GM21786 (cell line): Measurements from ENCODE around the gene RPS6KA2.

Experiments
- ATAC-seq: cut with Tn5 transposase; IDR thresholded peaks from one replicate; pipeline ENCODE4 v1.9.1; 2021; ENCODE audit not compliant: unreplicated experiment

Gene RPS6KA2

DNA sequence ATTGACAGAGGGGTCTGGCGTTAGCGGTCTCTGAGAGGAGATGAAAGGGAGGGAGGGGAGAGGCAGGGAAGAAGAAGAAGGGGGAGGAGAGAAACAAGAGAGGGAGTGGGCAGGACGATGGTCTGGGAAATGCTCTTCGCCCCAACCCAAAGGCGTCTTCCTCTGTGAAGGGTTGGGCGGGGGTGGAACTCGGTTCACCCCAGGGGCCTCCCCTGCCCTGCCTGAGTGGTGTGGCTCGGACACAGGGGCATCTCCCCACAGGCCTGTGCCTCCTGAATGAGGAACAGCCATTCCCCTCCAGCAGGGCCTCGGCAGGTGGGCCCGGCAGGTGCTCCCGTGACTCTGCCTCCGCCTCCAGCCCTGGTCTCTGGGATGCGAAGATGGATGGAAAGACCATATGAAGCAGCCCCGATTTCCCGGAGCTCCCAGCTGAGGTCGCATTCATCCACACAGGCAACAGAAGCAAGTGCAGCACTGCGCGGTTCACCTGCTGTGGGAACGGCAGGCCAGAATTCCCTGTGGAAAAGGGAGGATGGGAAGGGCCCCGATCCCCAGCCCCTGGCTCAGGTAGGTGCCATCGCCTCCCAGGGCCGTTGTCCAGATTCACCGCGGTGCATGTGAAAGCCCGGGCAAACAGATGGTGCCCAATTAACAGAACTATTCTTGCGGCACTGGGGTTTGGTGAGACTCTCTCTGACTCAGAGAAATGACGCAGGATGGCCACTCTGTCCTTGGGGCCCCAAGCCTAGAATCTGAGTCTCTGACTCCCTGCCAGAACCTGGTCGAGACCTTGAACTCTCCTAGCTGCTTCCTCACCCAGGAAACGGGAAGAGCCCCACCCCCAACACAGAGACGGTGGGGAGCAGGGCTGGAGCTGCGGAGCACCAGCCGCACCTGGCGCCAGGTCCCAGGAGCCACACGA lies 29.4 kb upstream of the RPS6KA2 start:
- no peak for ATAC-seq

DNA sequence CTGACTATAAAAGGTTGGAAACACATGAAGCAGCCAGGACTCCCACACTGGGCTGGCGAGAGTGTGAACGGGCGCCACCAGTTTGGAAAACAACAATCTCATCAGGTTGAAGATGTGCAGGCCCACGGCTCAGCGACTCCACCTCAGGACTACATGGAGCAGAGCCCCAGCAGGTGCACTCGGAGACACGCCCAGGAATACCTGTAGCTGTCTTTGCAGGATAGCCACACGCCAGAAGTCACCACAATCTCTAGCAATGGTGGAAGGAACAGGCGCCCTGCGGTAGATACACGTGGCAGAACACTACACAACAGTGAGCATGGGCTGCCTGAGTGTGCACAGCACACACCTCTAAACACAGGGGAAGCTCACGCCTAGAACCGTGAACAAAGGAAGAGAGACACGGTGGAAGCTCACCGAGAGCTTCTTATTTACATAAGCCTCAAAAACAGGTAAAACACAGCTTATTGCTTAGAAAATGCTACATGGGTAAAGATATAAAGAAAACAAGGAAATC lies 28.7 kb upstream of the RPS6KA2 start:
- ATAC-seq, result no peak

- ATAC-seq, result no peak
Observed at GRCh38 chr6:166655251-166655650, 28.2 kb upstream of the RPS6KA2 start.

DNA sequence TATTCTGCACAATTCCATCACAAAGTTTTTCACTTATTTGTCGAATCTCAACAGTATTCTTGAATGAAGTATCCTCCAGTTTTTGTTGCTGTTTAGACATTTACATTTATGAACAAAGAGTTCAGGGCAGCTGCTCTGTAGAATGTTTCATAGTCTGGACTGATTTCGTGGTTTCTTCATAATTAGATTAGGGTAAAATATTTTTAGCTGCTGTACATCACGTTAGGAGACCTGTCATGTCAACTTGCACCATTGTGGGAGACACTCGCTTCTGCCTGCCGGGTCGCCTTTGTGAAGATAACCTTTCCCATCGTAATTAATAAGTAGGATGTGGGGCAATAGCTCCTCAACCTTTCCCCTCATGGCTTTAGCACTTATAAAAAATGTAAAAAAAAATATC lies 27.5 kb upstream of the RPS6KA2 start:
- ATAC-seq, result no peak

DNA sequence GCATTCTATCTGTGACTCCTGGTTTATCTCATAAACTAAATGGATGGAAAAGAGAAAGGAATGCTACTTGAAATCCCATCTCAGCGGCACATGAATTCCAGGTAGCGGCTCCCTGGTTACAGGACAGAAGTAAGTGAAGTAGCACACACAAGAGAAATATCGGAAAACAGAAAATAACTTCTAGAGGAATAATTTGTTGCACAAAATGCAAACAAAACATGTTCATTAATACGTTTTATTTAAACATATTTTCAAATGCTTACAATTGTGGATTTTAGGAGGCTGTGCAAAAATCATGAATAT lies 26.5 kb upstream of the RPS6KA2 start:
- no peak for ATAC-seq

GRCh38 chr6:166650824-166651807 lies 24.1 kb upstream of the RPS6KA2 start:
- no peak for ATAC-seq

GRCh38 chr6:166650047-166650446 lies 23.0 kb upstream of the RPS6KA2 start:
- no peak for ATAC-seq

- no peak for ATAC-seq
Observed at GRCh38 chr6:166648846-166649245, 21.8 kb upstream of the RPS6KA2 start.

GRCh38 chr6:166647896-166648295 lies 20.8 kb upstream of the RPS6KA2 start:
- no peak for ATAC-seq

- no peak for ATAC-seq
Observed at GRCh38 chr6:166646716-166647115, 19.7 kb upstream of the RPS6KA2 start.

GRCh38 chr6:166645896-166646295 lies 18.8 kb upstream of the RPS6KA2 start:
- ATAC-seq, result no peak

- no peak for ATAC-seq
Observed at GRCh38 chr6:166644681-166645080, 17.6 kb upstream of the RPS6KA2 start.

GRCh38 chr6:166643891-166644590 lies 17.0 kb upstream of the RPS6KA2 start:
- ATAC-seq, result no peak

- ATAC-seq, result no peak
Observed at GRCh38 chr6:166642646-166643045, 15.6 kb upstream of the RPS6KA2 start.

DNA sequence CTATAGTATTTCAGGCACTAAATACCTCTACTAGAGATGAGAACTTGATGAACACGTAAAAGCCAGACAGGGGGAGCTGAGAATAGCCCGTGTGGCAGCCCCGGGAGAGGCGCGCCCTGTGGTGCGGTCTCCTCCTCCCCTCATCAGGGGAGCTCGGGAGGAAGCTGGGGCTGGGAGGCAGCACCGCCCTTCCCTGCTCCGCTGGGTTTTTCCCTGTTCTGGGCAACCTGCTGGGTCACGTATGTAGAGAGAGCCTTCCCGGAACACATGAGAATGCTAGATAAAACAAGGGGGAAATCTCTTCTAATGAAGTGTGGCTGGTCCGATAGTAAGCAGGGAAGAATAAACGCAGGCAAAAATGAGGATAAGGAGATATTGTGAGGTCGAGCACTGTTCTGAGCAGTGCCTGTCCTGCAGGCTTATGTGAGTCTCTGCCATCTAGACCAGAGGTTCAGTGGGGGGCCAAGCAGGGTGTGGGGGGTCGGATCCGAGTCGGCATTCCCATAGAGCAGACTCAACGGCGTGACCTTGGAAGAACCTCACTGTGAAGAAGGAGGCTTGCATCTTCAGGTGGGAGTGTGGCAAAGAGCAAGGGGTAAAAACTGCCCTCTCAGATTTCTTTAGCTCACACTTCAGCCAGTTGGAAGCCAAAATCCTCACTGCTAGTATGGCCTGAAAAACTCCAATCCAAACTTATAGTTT lies 13.4 kb upstream of the RPS6KA2 start:
- no peak for ATAC-seq

GRCh38 chr6:166639921-166640320 lies 12.9 kb upstream of the RPS6KA2 start:
- no peak for ATAC-seq

- no peak for ATAC-seq
Observed at GRCh38 chr6:166638573-166638964, 11.5 kb upstream of the RPS6KA2 start.

DNA sequence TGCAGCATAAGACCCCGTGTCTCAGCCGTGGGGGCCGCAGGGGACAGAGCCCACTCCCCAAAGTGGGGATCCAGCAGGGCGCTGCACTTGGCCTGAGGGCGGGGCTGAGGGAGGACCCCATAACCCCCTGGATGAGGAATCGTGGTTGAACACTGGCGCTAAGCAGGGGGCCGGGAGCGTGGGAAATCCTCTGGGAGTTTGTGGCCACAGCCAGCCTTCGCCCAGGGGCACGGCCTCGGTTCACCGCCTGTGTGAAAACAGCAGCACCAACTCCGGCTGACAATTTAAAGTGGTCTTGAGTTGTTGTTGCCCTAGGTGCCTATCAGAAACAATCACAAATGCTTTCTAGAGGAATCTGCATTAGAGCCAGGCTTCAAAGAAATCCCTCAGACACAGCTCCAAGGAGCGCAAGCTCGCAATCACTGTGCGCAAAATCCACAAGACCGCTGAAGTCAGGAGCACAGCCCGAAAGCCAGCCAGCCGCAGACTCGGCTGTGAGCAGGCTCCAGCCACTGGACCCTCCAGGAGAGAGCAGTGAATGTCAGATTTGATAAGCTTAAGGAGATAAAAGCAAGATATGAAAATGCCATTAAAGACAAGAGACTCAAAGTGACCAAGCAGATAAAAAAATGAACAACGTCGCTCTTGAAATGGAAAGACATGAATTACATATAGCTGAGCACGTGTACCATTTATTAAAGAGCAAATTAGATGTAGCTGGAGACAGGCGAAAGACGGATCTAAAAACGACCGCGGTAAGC lies 10.9 kb upstream of the RPS6KA2 start:
- no peak for ATAC-seq

GRCh38 chr6:166636934-166637333 lies 9.9 kb upstream of the RPS6KA2 start:
- no peak for ATAC-seq
